ENCODE data around the gene TFB2M.

GRCh38 chr1:246517391-246517790 lies 48.7 kb downstream of the TFB2M start:
- no peak for TF ChIP-seq TCF7 (IDR thresholded peaks at IDR 0.05; ENCODE audit: borderline replicate concordance)
- no peak for TF ChIP-seq CTCF (IDR thresholded peaks at IDR 0.05 in 2 of 3, conservative IDR thresholded peaks at IDR 0.05 in 1 of 3; ENCODE audit: control insufficient read depth in 2 of 3, extremely low read depth in 1 of 3, insufficient read depth in 1 of 3, low read depth in 3 of 3, low read length in 3 of 3)
- TF ChIP-seq, protein P1, sequence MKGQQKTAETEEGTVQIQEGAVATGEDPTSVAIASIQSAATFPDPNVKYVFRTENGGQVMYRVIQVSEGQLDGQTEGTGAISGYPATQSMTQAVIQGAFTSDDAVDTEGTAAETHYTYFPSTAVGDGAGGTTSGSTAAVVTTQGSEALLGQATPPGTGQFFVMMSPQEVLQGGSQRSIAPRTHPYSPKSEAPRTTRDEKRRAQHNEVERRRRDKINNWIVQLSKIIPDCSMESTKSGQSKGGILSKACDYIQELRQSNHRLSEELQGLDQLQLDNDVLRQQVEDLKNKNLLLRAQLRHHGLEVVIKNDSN (IDR thresholded peaks at IDR 0.05; ENCODE audit: borderline replicate concordance, extremely low read length, insufficient read depth, low read depth, low read length): no peak
- TF ChIP-seq NFIC (IDR thresholded peaks at IDR 0.05; ENCODE audit: low read depth, low read length): no peak
- TF ChIP-seq CHD1 (IDR thresholded peaks at IDR 0.05; ENCODE audit: low read depth, low read length): no peak
- TF ChIP-seq FOXM1 (IDR thresholded peaks at IDR 0.05; ENCODE audit: low read depth, low read length): no peak
